Thyroid gland (tissue), 4 donors: ENCODE data around the gene DLG2.
"Not testable (repeated sequence)": the region's sequence is repeated elsewhere in the genome, so short reads cannot be mapped to it uniquely, and the experiment has no call there.

Source experiments
- POLR2A ChIP-seq, 2 donors: fragments of 450-650 bp; IDR thresholded peaks; one replicate each; pipeline ENCODE4 v1.6.1; 2017; ENCODE audit warnings: antibody characterized with exemption in 2 of 2, mild to moderate bottlenecking in 2 of 2, moderate library complexity in 1 of 2
- TF ChIP-seq, protein P1 (sequence below), 6 experiments: fragments of 200-600 bp in 3 of 6; fragments of 450-650 bp in 3 of 6; sonication (generic) in 3 of 6; IDR thresholded peaks; one replicate each; pipeline ENCODE4 v1.5.1; 2016 to 2019; ENCODE audit warnings: antibody characterized with exemption in 6 of 6, mild to moderate bottlenecking in 2 of 6, inconsistent platforms in 1 of 6, moderate library complexity in 1 of 6

DNA sequence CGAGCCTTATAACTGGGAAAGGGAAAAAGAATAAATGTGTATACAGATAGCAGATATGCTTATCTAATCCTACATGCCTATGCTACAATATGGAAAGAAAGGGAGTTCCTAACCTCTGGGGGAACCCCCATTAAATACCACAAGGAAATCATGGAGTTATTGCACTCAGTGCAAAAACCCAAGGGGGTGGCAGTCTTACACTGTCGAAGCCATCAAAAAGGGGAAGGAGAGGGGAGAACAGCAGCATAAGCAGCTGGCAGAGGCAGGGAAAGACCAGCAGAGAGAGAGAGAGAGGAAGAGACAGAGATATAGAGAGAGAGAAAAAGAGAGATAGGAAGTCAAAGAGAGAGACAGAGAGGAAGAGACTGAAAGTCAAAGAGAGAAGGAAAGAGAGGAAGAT is 15.5 kb downstream of the DLG2 start:
- TF ChIP-seq, protein P1, sequence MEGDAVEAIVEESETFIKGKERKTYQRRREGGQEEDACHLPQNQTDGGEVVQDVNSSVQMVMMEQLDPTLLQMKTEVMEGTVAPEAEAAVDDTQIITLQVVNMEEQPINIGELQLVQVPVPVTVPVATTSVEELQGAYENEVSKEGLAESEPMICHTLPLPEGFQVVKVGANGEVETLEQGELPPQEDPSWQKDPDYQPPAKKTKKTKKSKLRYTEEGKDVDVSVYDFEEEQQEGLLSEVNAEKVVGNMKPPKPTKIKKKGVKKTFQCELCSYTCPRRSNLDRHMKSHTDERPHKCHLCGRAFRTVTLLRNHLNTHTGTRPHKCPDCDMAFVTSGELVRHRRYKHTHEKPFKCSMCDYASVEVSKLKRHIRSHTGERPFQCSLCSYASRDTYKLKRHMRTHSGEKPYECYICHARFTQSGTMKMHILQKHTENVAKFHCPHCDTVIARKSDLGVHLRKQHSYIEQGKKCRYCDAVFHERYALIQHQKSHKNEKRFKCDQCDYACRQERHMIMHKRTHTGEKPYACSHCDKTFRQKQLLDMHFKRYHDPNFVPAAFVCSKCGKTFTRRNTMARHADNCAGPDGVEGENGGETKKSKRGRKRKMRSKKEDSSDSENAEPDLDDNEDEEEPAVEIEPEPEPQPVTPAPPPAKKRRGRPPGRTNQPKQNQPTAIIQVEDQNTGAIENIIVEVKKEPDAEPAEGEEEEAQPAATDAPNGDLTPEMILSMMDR (IDR thresholded peaks at IDR 0.05): not testable (repeated sequence)
- TF ChIP-seq POLR2A (IDR thresholded peaks at IDR 0.05): not testable (repeated sequence)
